HG03442 (cell line): Measurements from ENCODE around the gene USP28.
"Not testable (repeated sequence)": the region's sequence is repeated elsewhere in the genome, so short reads cannot be mapped to it uniquely, and the experiment has no call there.

ENCODE experiments used
- ATAC-seq: cut with Tn5 transposase; IDR thresholded peaks from one replicate; pipeline ENCODE4 v1.9.1; 2021; ENCODE audit warnings: mild to moderate bottlenecking, moderate library complexity; ENCODE audit not compliant: unreplicated experiment

USP28 gene

GRCh38 chr11:113875234-113876073, at the start of gene USP28:
Gene USP28 (minus strand): TSS chr11:113875572. CDS start chr11:113875501, 71 bp downstream.
- peak; percentile 85 for ATAC-seq

- no peak for ATAC-seq
Observed at GRCh38 chr11:113923572-113923971, 48.2 kb upstream of the USP28 start.

GRCh38 chr11:113911491-113911890, 36.1 kb upstream of the USP28 start:
- not testable (repeated sequence) for ATAC-seq

- ATAC-seq, result no peak
Observed at GRCh38 chr11:113908098-113908497, 32.7 kb upstream of the USP28 start.

- no peak for ATAC-seq
Observed at GRCh38 chr11:113907681-113908080, 32.3 kb upstream of the USP28 start.

GRCh38 chr11:113907152-113907551, 31.8 kb upstream of the USP28 start:
- no peak for ATAC-seq

GRCh38 chr11:113906516-113906915, 31.1 kb upstream of the USP28 start:
- no peak for ATAC-seq

- ATAC-seq, result no peak
Observed at GRCh38 chr11:113906038-113906437, 30.7 kb upstream of the USP28 start.

GRCh38 chr11:113904379-113905101, 29.2 kb upstream of the USP28 start, which contains the start of gene HTR3B:
Gene HTR3B (plus strand): TSS chr11:113904796. CDS start chr11:113904934, 138 bp downstream.
- no peak for ATAC-seq

GRCh38 chr11:113901141-113901540, 25.8 kb upstream of the USP28 start:
- no peak for ATAC-seq

GRCh38 chr11:113896156-113896879, 20.9 kb upstream of the USP28 start:
- ATAC-seq, result no peak

GRCh38 chr11:113895367-113896155, 20.2 kb upstream of the USP28 start:
- no peak for ATAC-seq

- ATAC-seq, result no peak
Observed at GRCh38 chr11:113894421-113894996, 19.1 kb upstream of the USP28 start.

GRCh38 chr11:113888848-113889247, 13.5 kb upstream of the USP28 start:
- ATAC-seq, result no peak

GRCh38 chr11:113885897-113886296, 10.5 kb upstream of the USP28 start:
- ATAC-seq, result no peak

GRCh38 chr11:113884361-113884836, 9.0 kb upstream of the USP28 start:
- ATAC-seq, result no peak

GRCh38 chr11:113881856-113882255, 6.5 kb upstream of the USP28 start:
- ATAC-seq, result no peak

GRCh38 chr11:113880971-113881370, 5.6 kb upstream of the USP28 start:
- no peak for ATAC-seq

GRCh38 chr11:113879446-113879845, 4.1 kb upstream of the USP28 start:
- ATAC-seq, result not testable (repeated sequence)

- ATAC-seq, result no peak
Observed at GRCh38 chr11:113877670-113878055, 2.3 kb upstream of the USP28 start.
